ENCODE data around the gene WDR5. TPM values are rescaled to one million over a fixed set of nuclear protein-coding genes. Genes with fewer than 3 reads are reported as not detected.

WDR5 gene
- total and polyA plus RNA-seq, 2 experiments from 2014 or later = 21.0 to 25.9 TPM

DNA sequence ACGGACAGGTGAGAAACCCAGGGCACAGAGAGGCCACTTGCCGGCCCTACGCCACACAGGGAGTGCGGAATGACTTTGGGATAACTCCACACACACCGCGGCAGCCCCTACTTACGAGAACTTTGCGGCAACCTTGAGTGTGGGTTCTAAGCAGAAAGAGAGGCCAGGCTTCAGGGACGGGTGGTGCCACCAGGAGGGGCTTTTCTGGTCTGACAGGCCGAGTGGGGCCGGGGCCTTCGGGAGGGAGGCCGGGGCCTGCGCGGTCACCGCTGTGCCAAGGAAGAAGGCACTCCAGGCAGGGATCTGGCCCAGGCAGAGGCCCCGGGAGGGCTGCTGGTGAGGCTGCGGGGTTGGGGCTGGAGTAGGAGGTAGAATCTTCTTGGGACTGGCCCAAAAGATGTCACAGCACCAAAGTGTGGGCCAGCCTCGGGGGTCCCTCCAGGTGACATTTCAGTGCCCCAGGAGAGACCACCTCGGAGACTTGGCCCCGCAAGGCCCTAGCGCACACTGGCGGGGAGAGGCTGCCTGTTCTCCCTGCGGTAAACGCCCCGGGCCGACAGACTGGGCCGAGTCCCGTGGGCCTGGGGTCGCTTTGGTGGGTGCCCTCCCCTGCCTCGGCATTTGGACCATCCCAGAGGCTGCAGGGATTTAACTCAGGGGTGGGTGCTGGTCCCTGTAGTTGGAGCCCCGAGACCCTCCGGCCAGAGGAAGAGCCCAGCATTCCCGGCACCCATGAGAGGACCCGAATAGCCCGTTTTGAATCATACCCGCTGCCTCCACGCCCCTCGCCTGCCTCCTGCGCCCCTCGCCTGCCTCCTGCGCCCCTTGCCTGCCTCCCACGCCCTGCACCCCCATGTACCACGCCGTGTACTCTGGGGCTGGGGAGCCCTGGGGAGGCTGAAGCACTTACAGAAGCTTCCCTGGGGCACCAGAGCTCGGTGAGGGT is 37.5 kb downstream of the WDR5 start:
- peaks cover 4% of the 10 kb centered on the region; the same call in 1 of the 2 replicates for H3K4me1 ChIP-seq (ENCODE audit: insufficient read depth)
- no peak overlapping the region for H3K4me3 ChIP-seq
- H2AFZ ChIP-seq = no peak overlapping the region
- H3K4me2 ChIP-seq (ENCODE audit: unreplicated experiment) = no peak overlapping the region
- no peaks in the 10 kb centered on the region for H3K9me3 ChIP-seq (ENCODE audit: low read depth)
- H3K27me3 ChIP-seq (replicated peaks; ENCODE audit: insufficient read depth) = peaks cover 20% of the 10 kb centered on the region
- H3K9me2 ChIP-seq (ENCODE audit: insufficient read depth) = no peaks in the 10 kb centered on the region
- TF ChIP-seq EZH2 (IDR thresholded peaks at IDR 0.05; ENCODE audit: insufficient read depth, poor library complexity, severe bottlenecking) (no peak), EZH2phosphoT487 (IDR thresholded peaks at IDR 0.05; ENCODE audit: insufficient read depth, low read depth) (no peak)
- DNase-seq = no peak
- no peak overlapping the region for H3K9ac ChIP-seq
- in situ Hi-C loops (cut with MboI) = no loop called here
- 86% methylated on average over 39 to 42 of the region's 46 CpGs for WGBS, 2 experiments (ENCODE audit: low coverage in 1 of 2, low lambda C conversion rate in 2 of 2, missing lambda C conversion rate in 2 of 2)
- peaks cover 12% of the 10 kb centered on the region; the same call in 1 of the 2 replicates for H3F3A ChIP-seq (ENCODE audit: insufficient read depth)
- no peaks in the 10 kb centered on the region for H3K36me3 ChIP-seq (ENCODE audit: low read depth)
- no peaks in the 10 kb centered on the region for H3K79me2 ChIP-seq (ENCODE audit: insufficient read depth)
- H3K27ac ChIP-seq = no peak overlapping the region
- H4K20me1 ChIP-seq (ENCODE audit: insufficient read depth) = no peaks in the 10 kb centered on the region

DNA sequence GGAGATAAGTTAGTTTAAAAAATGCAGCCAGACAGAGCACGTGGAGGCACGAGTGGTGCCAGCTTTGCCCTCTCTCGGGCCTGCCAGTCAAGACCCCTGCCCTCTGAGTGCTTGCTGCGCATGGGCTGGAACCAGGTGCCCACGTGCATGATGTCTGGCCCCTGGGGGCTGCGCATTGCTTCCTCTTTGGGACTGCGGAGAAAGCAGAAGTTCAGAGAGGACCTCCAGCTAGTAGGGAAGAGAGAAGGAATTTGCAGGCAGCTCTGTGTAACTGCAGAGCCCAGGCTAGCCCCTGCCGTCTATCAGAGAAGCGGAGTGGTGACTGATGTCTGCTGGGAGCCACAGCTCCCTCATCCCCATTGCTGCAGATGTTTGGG is 38.2 kb downstream of the WDR5 start:
- Histone ChIP-seq H3K36me3 (ENCODE audit: low read depth) (no peaks in the 10 kb centered on the region), H3K79me2 (ENCODE audit: insufficient read depth) (no peaks in the 10 kb centered on the region), H3K4me3 (no peak overlapping the region), H3K27ac (no peak overlapping the region), H3K9me3 (ENCODE audit: low read depth) (no peaks in the 10 kb centered on the region), H2AFZ (no peak overlapping the region), H3K9ac (no peak overlapping the region), H3K4me1 (ENCODE audit: insufficient read depth) (peaks cover 4% of the 10 kb centered on the region; the same call in 1 of the 2 replicates), H3F3A (ENCODE audit: insufficient read depth) (peaks cover 12% of the 10 kb centered on the region; the same call in 1 of the 2 replicates), H3K4me2 (ENCODE audit: unreplicated experiment) (no peak overlapping the region), H4K20me1 (ENCODE audit: insufficient read depth) (no peaks in the 10 kb centered on the region), H3K9me2 (ENCODE audit: insufficient read depth) (no peaks in the 10 kb centered on the region), H3K27me3 (replicated peaks; ENCODE audit: insufficient read depth) (peaks cover 22% of the 10 kb centered on the region)
- 74 to 80% methylated on average over 9 of the region's 9 CpGs for WGBS, 2 experiments (ENCODE audit: low coverage in 1 of 2, low lambda C conversion rate in 2 of 2, missing lambda C conversion rate in 2 of 2)
- no peak for TF ChIP-seq EZH2 (IDR thresholded peaks at IDR 0.05; ENCODE audit: insufficient read depth, poor library complexity, severe bottlenecking)
- TF ChIP-seq EZH2phosphoT487 (IDR thresholded peaks at IDR 0.05; ENCODE audit: insufficient read depth, low read depth) = no peak
- in situ Hi-C loops (cut with MboI) = no loop called here
- DNase-seq = no peak

DNA sequence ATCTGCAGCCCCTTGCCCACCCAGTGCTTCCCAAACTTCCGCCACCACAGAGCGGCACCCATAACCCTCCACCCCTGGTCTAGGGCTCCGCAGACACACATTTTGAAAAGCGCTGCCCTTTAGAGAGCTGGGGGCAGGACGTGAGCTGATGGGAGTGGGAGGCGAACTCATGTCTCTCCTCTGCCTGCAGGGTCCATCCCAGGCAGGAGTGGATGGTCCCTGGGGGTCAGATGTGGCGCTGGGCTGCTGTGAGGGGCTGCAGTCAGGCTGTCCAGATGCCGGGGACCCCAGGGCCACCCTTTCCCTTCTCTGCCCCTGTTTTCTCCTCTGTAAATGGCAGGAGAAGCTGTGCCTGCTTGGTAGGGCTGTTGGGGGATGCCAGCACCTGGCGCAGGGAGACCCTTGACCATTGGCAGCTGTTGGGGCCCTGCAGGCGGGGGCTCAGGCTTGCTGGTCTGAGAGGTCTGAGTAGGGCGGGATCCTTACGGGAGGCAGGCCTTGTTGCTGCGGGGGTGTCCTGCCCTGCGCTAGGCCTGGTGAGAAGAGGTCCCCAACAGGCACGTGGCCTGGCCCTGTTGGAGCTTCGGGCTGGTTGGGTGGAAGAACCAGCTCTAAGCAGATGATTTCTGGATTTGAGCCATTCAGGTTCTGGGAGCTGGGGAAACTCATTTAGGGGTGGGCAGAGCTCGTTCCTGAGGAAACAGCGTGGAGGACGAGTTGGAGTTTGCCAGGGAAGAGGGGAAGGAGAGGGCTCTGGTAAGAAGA is 38.8 kb downstream of the WDR5 start:
- no peaks in the 10 kb centered on the region for H3K36me3 ChIP-seq (ENCODE audit: low read depth)
- H3F3A ChIP-seq (ENCODE audit: insufficient read depth) = peaks cover 12% of the 10 kb centered on the region; the same call in 1 of the 2 replicates
- peaks cover 22% of the 10 kb centered on the region for H3K27me3 ChIP-seq (replicated peaks; ENCODE audit: insufficient read depth)
- H3K9me2 ChIP-seq (ENCODE audit: insufficient read depth) = no peaks in the 10 kb centered on the region
- H3K79me2 ChIP-seq (ENCODE audit: insufficient read depth) = no peaks in the 10 kb centered on the region
- H2AFZ ChIP-seq = no peak overlapping the region
- H3K4me1 ChIP-seq (ENCODE audit: insufficient read depth) = peaks cover 4% of the 10 kb centered on the region; the same call in 1 of the 2 replicates
- DNase-seq = no peak
- H4K20me1 ChIP-seq (ENCODE audit: insufficient read depth) = no peaks in the 10 kb centered on the region
- H3K4me2 ChIP-seq (ENCODE audit: unreplicated experiment) = no peak overlapping the region
- WGBS, 2 experiments (ENCODE audit: low coverage in 1 of 2, low lambda C conversion rate in 2 of 2, missing lambda C conversion rate in 2 of 2) = 80 to 81% methylated on average over 18 to 19 of the region's 19 CpGs
- TF ChIP-seq EZH2phosphoT487 (IDR thresholded peaks at IDR 0.05; ENCODE audit: insufficient read depth, low read depth) = no peak
- no peak for TF ChIP-seq EZH2 (IDR thresholded peaks at IDR 0.05; ENCODE audit: insufficient read depth, poor library complexity, severe bottlenecking)
- no peak overlapping the region for H3K27ac ChIP-seq
- no peak overlapping the region for H3K9ac ChIP-seq
- in situ Hi-C loops (cut with MboI) = no loop called here
- no peak overlapping the region for H3K4me3 ChIP-seq
- no peaks in the 10 kb centered on the region for H3K9me3 ChIP-seq (ENCODE audit: low read depth)

DNA sequence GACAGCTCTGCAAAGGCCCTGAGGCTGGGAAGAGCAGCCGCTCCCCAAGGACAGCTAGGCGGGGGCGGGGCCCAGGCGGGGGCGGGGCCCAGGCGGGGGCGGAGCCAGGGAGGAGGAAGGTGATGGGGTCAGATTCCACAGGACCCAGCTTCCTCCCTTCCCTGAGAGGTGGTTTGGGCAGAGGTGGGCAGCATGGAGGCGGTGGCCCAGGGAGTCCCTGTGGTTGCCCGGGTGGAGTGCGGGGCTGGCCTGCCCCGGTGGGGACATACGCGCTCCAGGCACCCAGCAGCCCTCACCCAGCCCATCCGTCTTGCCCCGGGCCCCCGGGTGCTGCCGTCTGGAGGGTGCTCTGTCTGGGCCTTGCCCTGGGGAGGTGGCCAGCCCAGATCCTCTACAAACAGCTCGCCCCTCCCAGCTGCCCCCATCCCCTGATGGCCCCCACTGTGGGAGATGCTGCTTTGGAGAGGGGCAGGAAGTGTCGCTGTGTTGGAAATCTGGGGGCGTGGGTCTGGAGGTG is 39.5 kb downstream of the WDR5 start:
- H3K9me2 ChIP-seq (ENCODE audit: insufficient read depth) = no peaks in the 10 kb centered on the region
- H3K4me2 ChIP-seq (ENCODE audit: unreplicated experiment) = no peak overlapping the region
- no peaks in the 10 kb centered on the region for H3K36me3 ChIP-seq (ENCODE audit: low read depth)
- H3K9me3 ChIP-seq (ENCODE audit: low read depth) = no peaks in the 10 kb centered on the region
- no peak overlapping the region for H3K9ac ChIP-seq
- WGBS, 2 experiments (ENCODE audit: low coverage in 1 of 2, low lambda C conversion rate in 2 of 2, missing lambda C conversion rate in 2 of 2) = 59 to 100% methylated on average over 4 to 19 of the region's 20 CpGs
- peaks cover 4% of the 10 kb centered on the region; the same call in 1 of the 2 replicates for H3K4me1 ChIP-seq (ENCODE audit: insufficient read depth)
- H2AFZ ChIP-seq = no peak overlapping the region
- H3K4me3 ChIP-seq = no peak overlapping the region
- peaks cover 22% of the 10 kb centered on the region for H3K27me3 ChIP-seq (replicated peaks; ENCODE audit: insufficient read depth)
- DNase-seq = peak; percentile 19
- TF ChIP-seq EZH2 (IDR thresholded peaks at IDR 0.05; ENCODE audit: insufficient read depth, poor library complexity, severe bottlenecking) (no peak), EZH2phosphoT487 (IDR thresholded peaks at IDR 0.05; ENCODE audit: insufficient read depth, low read depth) (no peak)
- H3K27ac ChIP-seq = no peak overlapping the region
- no peaks in the 10 kb centered on the region for H3K79me2 ChIP-seq (ENCODE audit: insufficient read depth)
- in situ Hi-C loops (cut with MboI) = no loop called here
- no peaks in the 10 kb centered on the region for H4K20me1 ChIP-seq (ENCODE audit: insufficient read depth)
- H3F3A ChIP-seq (ENCODE audit: insufficient read depth) = peaks cover 12% of the 10 kb centered on the region; the same call in 1 of the 2 replicates

All from GM23248 (cell line).